Body of pancreas (tissue), 4 donors: ENCODE measurements around the gene UBE3B. TPM values are rescaled to one million over a fixed set of nuclear protein-coding genes. Genes with fewer than 3 reads are reported as not detected.

Source experiments
- ATAC-seq: fragments of 150-250 bp; one replicate; pipeline ENCODE4 v1.9.1; 2016
- DNase-seq, 4 donors: peaks; one replicate each; pipeline ENCODE4 v3.0.0-alpha.2; 2019
- H3K27ac ChIP-seq, 4 donors: fragments of 200-600 bp; sonication (generic); 1 replicate in 3 of 4; 2 replicates in 1 of 4; pipeline versions ENCODE4 v1.5.1 to v1.6.1; 2016 to 2019; ENCODE audit warnings: mild to moderate bottlenecking in 1 of 4, mixed read lengths in 1 of 4, moderate library complexity in 1 of 4
- H3K27me3 ChIP-seq, 2 donors: fragments of 200-600 bp; sonication (generic); one replicate each; pipeline ENCODE4 v1.6.0; 2016; ENCODE audit warnings: mild to moderate bottlenecking in 1 of 2
- H3K36me3 ChIP-seq, 2 donors: fragments of 200-600 bp; sonication (generic); replicated peaks in 1 of 2; 2 replicates each; pipeline ENCODE4 v1.5.1; 2016; ENCODE audit warnings: low read depth in 2 of 2; ENCODE audit not compliant: insufficient read depth in 1 of 2
- H3K4me1 ChIP-seq: fragments of 200-600 bp; sonication (generic); one replicate; pipeline ENCODE4 v1.6.0; 2016
- H3K4me3 ChIP-seq, 2 donors: fragments of 200-600 bp; sonication (generic); 1 replicate in 1 of 2; 2 replicates in 1 of 2; pipeline ENCODE4 v1.5.1; 2016 to 2019
- H3K9me3 ChIP-seq, 3 donors: fragments of 200-600 bp; sonication (generic); 1 replicate in 2 of 3; 2 replicates in 1 of 3; pipeline ENCODE4 v1.5.1; 2016
- CTCF ChIP-seq, 7 experiments: fragments of 450-650 bp in 4 of 7; fragments of 200-600 bp in 3 of 7; sonication (generic) in 3 of 7; IDR thresholded peaks; one replicate each; pipeline ENCODE4 v1.5.1; 2016 to 2019; ENCODE audit warnings: antibody characterized with exemption in 7 of 7
- POLR2A ChIP-seq, 3 donors: fragments of 450-650 bp; IDR thresholded peaks; one replicate each; pipeline ENCODE4 v1.6.1; 2016; ENCODE audit warnings: antibody characterized with exemption in 3 of 3, mild to moderate bottlenecking in 2 of 3
- WGBS, 2 donors: methylation state at CpG; one replicate each; pipeline ENCODE4 v1.1.5; 2017; 5-methylcytosine and 5-hydroxymethylcytosine counted together
- intact Hi-C: fragments of 100-400 bp; cut with DNase I; formaldehyde crosslinking; loops from one replicate; pipeline ENCODE4 v1.15.1; 2023
- total RNA-seq, 2 donors: library from RNA; depleted of rRNA; stranded (reverse); fragments of >200 nt; gene quantifications; one replicate each; pipeline ENCODE4 v1.1.0, GENCODE V29; 2016

UBE3B gene
- total RNA-seq, 2 donors from 2014 or later = 18.9 to 33.9 TPM

- Histone ChIP-seq H3K4me3 (no peak overlapping the region), H3K9me3 (no peaks in the 10 kb centered on the region), H3K36me3 (no peaks in the 10 kb centered on the region), H3K4me1 (no peaks in the 10 kb centered on the region), H3K27ac (no peak overlapping the region), H3K27me3 (no peaks in the 10 kb centered on the region)
- DNase-seq (no peak), ATAC-seq (no peak)
- 77 to 78% methylated on average over 10 to 16 of the region's 16 CpGs for WGBS, 2 donors
- TF ChIP-seq POLR2A (IDR thresholded peaks at IDR 0.05) (no peak), CTCF (IDR thresholded peaks at IDR 0.05) (no peak)
- intact Hi-C loops = no loop called here
Observed at GRCh38 chr12:109538191-109538863, 60.9 kb downstream of the UBE3B start.

DNA sequence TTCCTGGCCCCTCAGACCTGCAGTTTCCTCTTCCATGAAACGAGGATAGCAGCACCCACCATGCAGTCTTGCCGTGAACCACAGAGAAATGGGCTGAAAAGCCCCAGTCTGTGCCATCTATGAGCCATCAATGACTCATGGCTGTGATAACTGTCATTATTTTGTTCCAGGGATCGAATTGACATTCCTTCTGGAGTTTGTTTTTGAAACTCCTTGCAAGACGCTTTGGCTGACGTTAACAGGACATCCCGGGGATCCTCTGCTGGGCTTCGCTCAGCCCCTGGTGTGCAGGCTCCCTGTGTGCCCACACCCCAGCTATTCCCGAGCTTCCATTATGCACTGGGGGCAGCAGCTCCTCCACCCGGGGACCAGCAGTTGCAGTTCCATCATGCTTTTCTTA lies 62.1 kb downstream of the UBE3B start:
- TF ChIP-seq CTCF (IDR thresholded peaks at IDR 0.05) (no peak), POLR2A (IDR thresholded peaks at IDR 0.05) (no peak)
- 55 to 76% methylated on average over 9 of the region's 9 CpGs for WGBS, 2 donors
- Histone ChIP-seq H3K27me3 (no peaks in the 10 kb centered on the region), H3K36me3 (no peaks in the 10 kb centered on the region), H3K4me3 (no peak overlapping the region), H3K4me1 (no peaks in the 10 kb centered on the region), H3K9me3 (no peaks in the 10 kb centered on the region), H3K27ac (no peak overlapping the region)
- intact Hi-C loops = no loop called here
- ATAC-seq = no peak
- no peak for DNase-seq

DNA sequence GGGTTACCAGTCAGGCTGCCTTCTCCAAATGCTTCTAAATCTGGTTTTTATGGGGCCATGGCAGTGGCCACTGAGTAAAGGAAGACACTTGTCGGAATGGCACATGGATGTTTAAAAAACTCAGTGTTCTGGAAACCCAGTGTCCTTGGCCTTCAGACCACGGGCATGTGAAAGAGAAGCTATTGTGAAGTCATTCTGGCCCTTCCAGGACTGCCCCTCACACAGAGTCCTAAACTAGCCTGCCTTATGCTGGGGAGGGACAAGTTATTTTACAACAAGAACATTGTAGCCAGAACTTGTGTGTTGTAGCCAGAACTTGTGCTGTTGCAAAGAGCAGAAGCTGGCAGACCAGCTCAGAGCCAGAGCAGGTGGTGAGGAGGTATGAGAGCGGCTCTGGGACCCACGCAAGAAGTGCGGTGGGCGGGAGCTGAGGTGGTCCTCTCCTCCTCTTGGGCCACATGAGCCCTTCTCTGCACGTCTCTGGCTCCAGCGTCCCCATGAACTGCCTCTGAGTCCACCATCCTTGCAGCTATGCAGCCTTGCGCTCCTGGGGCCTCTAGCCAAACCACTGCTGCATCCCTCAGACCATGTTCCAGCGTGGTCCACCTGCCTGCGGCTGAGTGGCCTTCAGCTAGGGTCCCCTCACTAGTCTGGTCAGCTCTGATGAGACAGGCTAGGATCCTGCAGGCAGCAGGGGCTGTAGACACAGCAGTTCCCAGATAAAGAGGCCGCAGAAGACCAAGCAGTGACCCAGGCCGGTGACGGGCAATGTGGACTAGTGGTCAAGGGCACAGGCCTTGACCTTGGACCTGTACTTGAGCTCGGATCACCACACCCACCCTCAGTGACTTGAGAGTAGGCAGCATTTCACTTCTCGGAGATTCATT lies 63.3 kb downstream of the UBE3B start:
- H3K27me3 ChIP-seq = no peaks in the 10 kb centered on the region
- intact Hi-C loops = no loop called here
- no peak for ATAC-seq

DNA sequence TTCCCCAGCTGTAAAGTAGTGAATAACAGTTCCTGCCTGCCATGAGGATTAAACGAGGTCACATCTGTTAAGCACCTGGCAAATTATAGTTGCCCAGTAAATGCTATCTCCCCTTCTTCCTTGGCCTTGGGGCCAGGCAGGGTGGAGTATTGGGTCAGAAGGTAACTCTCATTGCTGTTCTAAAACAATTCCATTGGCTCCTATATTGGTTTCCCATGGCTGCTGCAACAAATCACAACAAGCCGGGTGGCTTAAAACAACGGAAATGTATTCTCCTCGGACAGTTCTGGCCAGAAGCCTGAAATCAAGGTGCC lies 63.9 kb downstream of the UBE3B start:
- DNase-seq = no peak
- no peaks in the 10 kb centered on the region for H3K36me3 ChIP-seq

More for the DNA sequence above, 63.3 kb downstream of the UBE3B start:
- H3K4me3 ChIP-seq = no peak overlapping the region
- no peaks in the 10 kb centered on the region for H3K9me3 ChIP-seq
- H3K36me3 ChIP-seq = no peaks in the 10 kb centered on the region
- WGBS, 2 donors = 81% methylated on average over 15 to 16 of the region's 16 CpGs
- TF ChIP-seq CTCF (IDR thresholded peaks at IDR 0.05) (no peak), POLR2A (IDR thresholded peaks at IDR 0.05) (no peak)
- no peaks in the 10 kb centered on the region for H3K4me1 ChIP-seq
- DNase-seq = no peak
- H3K27ac ChIP-seq = no peak overlapping the region

More for the DNA sequence above, 63.9 kb downstream of the UBE3B start:
- ATAC-seq = no peak
- H3K9me3 ChIP-seq = no peaks in the 10 kb centered on the region
- H3K4me1 ChIP-seq = no peaks in the 10 kb centered on the region
- intact Hi-C loops = no loop called here
- H3K27ac ChIP-seq = no peak overlapping the region
- 44 to 62% methylated on average over 4 of the region's 4 CpGs for WGBS, 2 donors
- TF ChIP-seq CTCF (IDR thresholded peaks at IDR 0.05) (no peak), POLR2A (IDR thresholded peaks at IDR 0.05) (no peak)
- no peaks in the 10 kb centered on the region for H3K27me3 ChIP-seq
- no peak overlapping the region for H3K4me3 ChIP-seq
